Bone marrow (tissue), 2 donors: ENCODE results near the gene CACNB4.
A peak's percentile ranks its signal among the peaks of the same experiment; 100 is the strongest.
"Not testable (repeated sequence)": the region's sequence is repeated elsewhere in the genome, so short reads cannot be mapped to it uniquely, and the experiment has no call there.

Experiments used
- DNase-seq, 2 donors: peaks; one replicate each; lab custom pipeline; 2025; lab: John Stamatoyannopoulos, UW

CACNB4 gene

DNA sequence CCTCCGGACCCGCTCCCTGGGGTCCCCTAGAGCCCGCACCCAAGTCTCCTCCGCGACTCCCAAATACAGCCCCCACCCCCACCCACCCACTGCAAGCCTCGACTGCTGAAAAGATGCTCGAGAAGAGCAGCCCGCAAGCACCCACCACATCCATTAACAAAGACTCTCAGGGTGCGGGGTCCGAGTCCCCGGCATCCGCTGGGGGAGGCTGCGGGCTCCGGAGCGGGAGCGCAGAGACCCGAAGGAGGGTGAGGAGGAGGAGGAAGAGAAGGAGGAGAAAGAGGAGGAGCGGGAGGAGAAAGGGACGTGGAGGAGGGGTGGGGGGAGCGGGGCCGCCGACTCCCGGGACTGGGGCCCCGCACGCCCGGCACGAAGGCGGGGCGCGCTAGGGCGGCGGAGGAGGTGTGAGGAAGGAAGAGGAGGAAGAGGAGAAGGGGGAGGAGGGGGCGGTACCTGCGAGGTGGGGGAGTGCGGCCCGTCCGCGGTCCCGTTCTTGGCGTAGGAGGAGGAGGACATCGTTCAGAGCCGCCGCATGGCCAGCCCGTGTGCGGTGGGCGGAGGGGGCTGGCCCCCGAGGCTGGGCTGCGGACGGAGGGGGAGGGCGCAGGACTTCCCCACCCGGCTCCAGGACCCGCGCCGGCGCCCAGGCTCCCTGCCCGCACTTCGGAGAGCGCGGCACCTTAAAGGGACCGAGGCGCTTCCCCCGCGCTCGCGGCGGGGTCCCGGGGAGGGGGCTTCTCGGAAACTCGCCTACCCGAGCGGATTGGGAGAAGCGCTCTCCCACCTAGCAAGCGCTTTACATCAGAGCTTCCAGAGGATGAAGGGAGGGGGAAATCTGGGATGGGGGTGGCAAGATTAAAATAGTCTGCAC, at the start of gene CACNB4:
Gene CACNB4, minus strand, starts transcription at position 549 of the 871 bp plus-strand sequence.
- no peak for DNase-seq

DNA sequence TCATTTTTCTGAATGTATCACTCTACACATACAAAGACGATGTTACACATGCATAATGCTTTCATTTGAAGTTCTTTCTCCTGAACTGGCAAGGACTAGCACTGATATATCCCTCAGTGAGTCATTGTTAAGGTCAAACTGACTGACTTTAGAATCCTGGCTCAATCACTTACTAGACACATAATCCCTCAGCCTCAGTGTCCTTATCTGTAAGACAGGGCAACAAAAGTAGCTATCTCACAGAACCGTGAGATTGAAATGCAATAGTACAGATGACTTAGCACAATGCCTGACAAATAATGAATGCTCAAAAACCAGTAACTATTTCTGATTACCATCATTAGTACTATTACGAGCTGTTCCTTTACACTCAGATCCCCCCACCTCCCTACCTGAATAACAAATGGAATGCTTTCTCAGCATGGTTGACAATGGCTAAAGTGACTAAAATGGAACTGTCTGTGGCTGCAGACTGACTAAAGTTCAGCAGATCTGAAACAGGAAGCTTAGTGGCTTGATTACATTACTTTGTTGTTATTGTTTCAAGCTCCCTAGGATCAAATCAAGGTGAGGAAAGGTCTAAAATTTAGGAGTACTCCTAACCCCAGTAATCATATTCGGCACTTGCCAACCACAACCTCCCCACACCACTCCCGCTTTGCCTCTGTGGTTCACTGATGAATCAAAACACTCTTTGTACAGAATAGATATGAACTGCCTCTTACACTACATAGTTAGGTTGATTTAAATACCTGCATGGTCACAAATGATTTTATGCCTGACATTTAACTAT, 35.8 kb upstream of the CACNB4 start:
- DNase-seq: no peak

DNA sequence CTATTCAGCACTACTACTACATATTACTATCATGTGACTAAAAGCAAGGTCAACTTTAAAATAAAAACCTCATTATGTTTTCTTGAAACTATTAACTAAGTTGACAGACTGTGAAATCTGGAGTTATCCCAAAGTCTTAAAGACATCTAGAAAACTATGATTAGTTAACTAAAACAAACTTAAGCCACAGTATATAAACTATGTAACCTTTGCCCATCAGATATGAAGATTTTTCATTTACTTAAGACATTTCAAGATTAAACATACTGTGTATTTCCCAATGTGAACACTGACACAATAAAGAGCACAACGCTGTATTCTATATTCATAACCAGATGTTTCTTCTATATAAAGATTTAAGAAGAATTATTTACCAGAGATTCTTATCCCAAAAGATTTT, 33.5 kb upstream of the CACNB4 start:
- no peak for DNase-seq

- DNase-seq: no peak
Measured at GRCh38 chr2:152127628-152128027, 28.8 kb upstream of the CACNB4 start.

- DNase-seq: no peak
Measured at GRCh38 chr2:152126664-152127063, 27.8 kb upstream of the CACNB4 start.

GRCh38 chr2:152122161-152122560, 23.3 kb upstream of the CACNB4 start:
- no peak for DNase-seq

DNA sequence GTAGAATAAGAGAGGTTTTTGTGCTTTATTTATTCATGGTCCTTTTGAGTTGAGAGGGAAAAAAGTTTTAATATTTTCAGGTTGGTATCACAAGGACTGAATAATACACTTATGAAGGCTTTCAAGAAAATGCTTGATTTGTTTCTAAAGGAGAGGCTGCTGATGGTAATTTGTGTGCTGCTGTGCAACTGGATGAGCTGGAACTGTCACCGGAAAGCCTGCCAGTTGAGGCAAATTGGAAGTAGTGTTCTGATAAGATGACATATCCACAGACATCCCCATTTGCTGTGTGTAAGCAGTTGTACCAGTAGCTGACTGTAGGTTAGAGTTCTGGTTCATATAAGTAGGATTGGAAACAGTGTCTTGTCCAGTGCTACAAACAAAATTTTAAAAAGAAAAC, 21.6 kb upstream of the CACNB4 start:
- no peak for DNase-seq

DNA sequence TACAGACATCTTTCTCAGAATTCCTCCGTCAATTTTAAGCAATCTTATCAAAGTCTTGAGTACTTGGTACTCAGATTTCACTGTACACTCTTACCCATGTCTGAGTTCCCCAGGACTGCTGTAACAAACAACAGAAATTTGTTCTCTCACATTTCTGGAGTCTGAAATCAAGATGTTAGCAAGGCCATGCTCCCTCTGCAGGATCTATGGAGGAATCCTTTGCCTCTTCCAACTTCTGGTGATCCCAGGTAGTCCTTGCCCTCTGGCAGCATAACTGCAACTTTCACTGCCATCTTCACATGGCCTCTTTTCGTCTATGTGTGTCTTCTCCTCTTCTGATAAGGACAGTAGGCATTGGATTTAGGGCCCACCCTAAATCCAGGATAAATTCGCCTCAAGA, 17.1 kb upstream of the CACNB4 start:
- no peak for DNase-seq

- DNase-seq: no peak
Measured at GRCh38 chr2:152114366-152114765, 15.5 kb upstream of the CACNB4 start.

- DNase-seq: not testable (repeated sequence)
Measured at GRCh38 chr2:152107140-152107539, 8.3 kb upstream of the CACNB4 start.

DNA sequence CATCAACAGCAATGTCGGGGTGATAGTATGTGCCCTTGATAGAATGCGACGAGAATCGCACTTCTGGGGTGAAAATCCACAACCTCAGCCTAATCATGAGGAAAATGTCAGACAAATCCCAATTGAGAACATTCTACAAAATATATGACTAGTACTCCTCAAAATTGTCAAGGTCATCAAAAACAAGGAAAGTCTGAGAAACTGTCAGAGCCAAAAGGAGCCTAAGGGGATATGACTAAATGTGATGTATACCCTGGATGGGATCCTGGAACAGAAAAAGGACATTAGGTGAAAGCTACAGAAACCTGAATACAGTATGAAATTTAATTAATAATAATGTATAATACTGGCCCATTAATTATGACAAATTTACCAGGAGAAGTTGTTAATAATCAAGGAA, 7.6 kb upstream of the CACNB4 start:
- DNase-seq: no peak

DNA sequence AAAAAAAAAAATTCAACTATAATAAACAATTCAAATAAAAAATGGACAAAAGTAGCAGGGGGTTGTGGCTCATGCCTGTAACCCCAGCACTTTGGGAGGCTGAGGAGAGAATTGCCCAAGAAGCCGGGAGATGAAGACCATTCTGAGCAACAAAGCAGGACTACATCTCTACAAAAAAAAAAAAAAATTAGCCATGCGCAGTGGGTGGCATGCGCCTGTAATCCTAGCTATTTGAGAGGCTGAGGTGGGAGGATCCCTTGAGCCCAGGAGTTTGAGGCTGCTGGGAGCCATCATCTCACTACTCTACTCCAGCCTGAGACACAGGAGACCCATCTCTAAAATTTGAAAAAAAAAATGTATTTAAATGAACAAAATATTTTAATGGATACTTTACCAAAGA, 4.4 kb upstream of the CACNB4 start:
- no peak for DNase-seq

DNA sequence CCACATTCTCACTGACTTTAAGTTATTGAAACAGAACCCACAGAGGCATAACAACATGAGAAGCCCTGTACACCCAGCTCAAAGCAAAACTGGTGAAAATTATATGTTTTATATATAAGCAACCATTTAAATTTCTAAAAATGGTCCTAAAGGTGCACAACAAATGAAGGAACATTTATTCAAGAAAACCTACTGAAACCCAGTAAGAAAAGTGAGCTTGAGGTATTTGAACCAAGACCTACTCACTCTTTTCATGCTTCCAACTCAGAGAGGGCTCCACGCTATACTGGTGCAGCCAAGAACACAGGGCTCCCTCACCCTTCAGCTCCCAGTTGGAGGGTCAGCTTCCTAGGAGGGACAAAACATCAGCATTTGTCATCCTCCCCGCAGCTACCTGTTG, 2.1 kb upstream of the CACNB4 start:
- DNase-seq: no peak

- DNase-seq: peak; percentile 8 to 12
Measured at GRCh38 chr2:152099367-152100050, 665 bp upstream of the CACNB4 start.

DNA sequence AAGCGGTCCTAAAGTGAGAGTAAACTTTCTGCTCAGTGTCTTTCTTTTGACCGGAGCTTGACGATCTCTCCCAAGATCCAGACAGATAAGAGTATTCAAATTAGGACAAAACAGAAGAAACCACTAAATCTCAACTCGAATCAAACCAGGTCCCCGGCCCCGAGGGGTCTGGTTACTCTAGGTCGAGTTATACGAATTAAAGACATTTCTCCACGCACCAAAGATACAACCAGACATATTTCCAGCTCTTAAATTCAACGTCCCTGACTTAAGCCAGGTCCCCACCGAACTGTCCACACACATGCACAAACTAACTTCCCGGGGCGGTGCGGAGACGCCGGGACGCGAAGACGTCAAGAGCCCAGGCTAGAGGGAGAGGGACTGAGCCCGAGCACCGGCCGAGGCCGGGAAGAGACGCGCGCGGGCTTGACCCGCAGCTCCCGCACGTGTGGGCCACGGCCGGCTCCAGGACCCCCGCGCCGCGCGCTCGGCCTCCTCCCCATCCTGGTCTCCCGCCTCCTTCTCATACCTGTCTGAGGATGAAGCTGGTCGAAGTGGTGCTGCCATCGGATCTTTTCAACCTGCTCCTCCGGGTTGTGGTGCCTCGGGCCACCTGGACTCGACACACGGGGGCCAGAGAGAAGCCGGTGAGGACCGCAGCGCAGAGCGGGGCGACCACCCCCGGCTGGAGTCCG, 896 bp downstream of the CACNB4 start:
- DNase-seq: peak in 1 of 2 donors; percentile 20

DNA sequence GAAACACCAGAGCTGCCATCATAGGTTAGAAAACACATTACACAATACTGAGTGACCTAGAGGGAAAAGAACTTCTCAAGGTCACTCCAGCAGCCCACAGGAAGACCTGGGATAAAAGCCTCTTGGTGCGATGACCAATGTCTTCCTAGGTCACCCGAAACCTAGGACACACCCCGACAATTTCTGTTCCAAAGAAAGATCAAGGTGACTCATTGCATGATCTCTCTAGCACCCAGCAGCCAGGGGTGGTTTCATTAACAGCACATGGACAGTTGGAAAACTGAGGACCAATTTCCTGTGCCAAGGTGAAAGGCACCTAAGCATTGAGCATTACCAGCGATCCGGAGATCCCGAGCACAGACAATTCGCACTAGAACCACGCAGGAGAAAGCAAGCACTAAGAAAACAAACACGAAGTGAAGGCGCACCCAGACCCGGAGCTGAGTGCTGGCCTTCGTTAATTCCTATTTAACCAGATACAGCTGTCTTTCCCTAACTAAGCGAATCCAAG, 1.5 kb downstream of the CACNB4 start:
- DNase-seq: no peak

- DNase-seq: no peak
Measured at GRCh38 chr2:152095146-152095545, 3.7 kb downstream of the CACNB4 start.

DNA sequence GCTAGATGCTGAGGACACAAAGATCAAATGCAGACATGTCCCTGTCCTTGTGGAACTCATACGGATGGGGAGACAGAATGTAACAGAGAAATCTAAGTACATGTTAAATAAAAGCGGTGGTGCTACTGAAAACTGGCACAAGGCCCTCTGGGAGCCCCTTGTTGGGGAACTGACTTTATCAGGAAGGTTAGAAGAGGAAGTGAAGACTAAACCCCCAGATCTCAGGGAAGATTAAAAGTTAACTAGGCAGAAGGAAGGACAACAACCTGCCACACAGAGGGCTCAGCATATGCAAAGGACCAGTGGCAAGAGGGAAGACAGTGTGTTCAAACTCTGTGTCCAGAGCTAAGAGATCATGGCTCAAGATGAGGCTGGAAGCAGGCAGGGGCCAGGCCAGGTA, 4.8 kb downstream of the CACNB4 start:
- DNase-seq: no peak

DNA sequence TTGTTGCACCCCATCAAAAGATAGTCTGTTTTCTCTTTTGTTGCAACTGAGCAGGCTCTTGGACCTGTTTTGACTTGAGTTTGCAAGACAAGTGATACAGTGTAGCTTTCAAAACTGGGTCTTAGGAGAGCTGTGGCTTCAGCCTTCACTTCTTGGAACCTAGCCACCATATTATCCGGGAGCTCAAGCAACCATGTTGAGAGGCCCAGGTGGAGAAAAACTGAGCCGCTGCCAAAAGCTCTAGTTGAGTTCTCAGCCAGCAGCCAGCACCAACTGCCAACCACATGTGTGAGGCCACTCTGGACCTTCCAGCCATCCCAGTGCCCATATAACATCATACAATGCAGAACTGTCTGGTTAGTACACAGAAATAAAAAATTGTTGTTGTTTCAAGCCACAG, 5.4 kb downstream of the CACNB4 start:
- DNase-seq: no peak

GRCh38 chr2:152092095-152092494, 6.7 kb downstream of the CACNB4 start:
- no peak for DNase-seq

GRCh38 chr2:152090726-152091125, 8.1 kb downstream of the CACNB4 start:
- not testable (repeated sequence) for DNase-seq

DNA sequence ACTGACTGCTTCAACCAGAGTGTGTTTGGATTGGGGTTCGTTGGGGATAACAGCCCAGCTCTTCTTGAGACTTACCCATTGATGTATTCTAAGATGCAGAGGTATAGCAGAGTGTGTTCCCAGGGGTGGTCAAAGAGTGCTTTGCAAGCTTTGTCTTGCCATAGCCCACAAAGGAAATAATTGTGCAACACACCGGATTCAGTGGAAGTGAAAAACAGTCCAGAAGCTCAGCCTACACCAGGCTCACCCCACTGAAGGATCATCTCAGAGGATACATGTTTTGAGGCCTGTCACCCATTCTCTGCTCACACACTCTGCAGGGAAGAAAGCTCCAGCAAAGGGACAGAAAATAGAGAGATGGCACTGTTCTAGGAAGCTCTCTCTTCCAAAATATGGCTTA, 9.6 kb downstream of the CACNB4 start:
- DNase-seq: peak in 1 of 2 donors; percentile 42
